Measurements from ENCODE around the gene BABAM2.

The BABAM2 gene

DNA sequence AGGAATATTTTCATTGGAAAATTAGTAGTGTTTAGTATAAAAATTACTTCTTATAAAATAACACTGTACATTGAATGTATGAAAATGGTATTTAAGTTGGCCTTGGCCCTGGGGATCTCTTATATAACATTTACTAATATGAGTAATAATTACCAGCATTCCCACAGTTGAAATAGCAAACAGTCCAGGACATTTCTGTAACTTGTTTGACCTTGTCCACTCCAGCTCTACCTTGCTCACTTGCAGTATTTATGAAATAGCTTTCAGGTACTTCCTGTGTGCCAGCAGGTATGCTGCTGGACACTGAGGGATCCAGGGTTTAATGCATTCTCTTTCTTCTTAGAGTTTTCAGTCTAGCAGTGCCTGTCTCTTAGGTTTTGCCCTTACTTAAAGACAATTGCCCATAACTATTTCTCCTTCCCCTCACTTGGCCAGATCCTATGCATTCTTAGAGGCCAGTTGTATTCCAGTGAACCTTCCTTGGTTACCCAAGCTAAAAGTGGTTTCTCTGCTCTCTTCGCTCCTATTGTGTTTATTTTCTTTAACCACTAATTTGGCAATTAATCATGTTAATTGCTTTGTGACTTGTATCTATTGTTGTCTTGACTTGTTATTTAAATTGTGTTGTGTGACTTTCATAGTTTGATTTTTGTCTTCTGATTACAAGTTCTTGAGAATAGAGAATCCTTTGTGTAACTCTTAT, 25.9 kb downstream of the BABAM2 start:
- in situ Hi-C loops (cut with HindIII; ENCODE audit: low sequenced_read_pairs) = no loop called here
- H3K4me3 ChIP-seq (ENCODE audit: low read depth, low read length) = no peak overlapping the region
- no peak for DNase-seq (ENCODE audit: low read depth)
- TF ChIP-seq, protein P1, sequence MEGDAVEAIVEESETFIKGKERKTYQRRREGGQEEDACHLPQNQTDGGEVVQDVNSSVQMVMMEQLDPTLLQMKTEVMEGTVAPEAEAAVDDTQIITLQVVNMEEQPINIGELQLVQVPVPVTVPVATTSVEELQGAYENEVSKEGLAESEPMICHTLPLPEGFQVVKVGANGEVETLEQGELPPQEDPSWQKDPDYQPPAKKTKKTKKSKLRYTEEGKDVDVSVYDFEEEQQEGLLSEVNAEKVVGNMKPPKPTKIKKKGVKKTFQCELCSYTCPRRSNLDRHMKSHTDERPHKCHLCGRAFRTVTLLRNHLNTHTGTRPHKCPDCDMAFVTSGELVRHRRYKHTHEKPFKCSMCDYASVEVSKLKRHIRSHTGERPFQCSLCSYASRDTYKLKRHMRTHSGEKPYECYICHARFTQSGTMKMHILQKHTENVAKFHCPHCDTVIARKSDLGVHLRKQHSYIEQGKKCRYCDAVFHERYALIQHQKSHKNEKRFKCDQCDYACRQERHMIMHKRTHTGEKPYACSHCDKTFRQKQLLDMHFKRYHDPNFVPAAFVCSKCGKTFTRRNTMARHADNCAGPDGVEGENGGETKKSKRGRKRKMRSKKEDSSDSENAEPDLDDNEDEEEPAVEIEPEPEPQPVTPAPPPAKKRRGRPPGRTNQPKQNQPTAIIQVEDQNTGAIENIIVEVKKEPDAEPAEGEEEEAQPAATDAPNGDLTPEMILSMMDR (IDR thresholded peaks at IDR 0.05; ENCODE audit: low read depth, low read length, missing control alignments) = no peak

DNA sequence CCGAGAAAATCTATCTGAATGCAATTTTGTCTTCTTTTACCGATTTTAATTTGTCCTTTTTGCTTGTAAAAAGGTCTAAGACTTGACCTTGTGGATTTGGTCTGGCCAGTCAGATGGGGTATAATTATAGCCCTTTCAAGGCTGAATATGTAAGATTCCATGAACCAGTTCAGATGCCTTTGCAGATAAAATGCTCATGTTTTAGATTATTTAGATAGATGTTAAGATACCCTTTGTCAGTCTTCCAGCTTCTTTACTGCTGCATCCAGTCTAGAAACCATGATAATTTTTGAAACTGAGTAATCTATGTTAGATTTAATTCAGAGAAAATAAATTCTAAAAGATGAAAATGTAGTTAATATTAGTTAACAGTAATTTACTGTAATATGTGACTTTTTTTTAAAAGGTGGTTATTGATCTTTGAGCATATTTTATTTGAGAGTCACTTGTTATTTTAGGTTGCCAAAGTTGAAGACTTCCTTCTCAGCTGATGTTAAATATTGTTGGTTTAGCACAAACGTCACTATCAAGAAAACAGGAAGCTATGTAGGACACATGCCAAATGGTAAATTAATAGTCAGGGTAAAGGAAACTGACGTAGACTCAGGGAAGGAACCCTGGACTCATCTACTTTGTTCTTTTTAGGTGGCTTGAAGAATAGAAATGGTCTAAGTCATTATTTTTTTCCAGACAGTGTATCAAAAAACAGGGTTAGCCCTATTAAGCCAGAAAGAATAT, 29.8 kb downstream of the BABAM2 start:
- TF ChIP-seq, protein P1 (IDR thresholded peaks at IDR 0.05; ENCODE audit: low read depth, low read length, missing control alignments) = no peak
- H3K4me3 ChIP-seq (ENCODE audit: low read depth, low read length) = no peak overlapping the region
- in situ Hi-C loops (cut with HindIII; ENCODE audit: low sequenced_read_pairs) = no loop called here
- DNase-seq (ENCODE audit: low read depth) = peak; percentile 26

DNA sequence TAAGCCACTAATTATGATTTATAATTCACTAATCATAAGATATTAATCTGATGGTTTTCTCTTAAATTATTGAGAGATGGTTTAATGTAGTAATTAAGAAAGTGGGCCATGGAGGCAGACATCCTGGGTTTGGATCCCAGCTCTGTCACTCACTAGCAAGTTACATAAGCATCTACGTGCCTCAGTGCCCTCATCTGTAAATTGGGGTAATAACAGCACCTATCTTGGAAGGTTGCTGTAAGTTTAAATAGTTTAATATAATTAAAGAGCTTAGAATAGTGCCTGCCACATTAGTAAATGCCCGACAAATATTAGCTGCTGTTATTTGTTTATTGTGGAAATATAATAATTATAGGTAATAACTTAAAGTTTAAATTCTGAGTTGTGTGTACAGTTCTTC, 30.9 kb downstream of the BABAM2 start:
- no peak overlapping the region for H3K4me3 ChIP-seq (ENCODE audit: low read depth, low read length)
- TF ChIP-seq, protein P1 (IDR thresholded peaks at IDR 0.05; ENCODE audit: low read depth, low read length, missing control alignments) = no peak
- in situ Hi-C loops (cut with HindIII; ENCODE audit: low sequenced_read_pairs) = no loop called here
- no peak for DNase-seq (ENCODE audit: low read depth)

DNA sequence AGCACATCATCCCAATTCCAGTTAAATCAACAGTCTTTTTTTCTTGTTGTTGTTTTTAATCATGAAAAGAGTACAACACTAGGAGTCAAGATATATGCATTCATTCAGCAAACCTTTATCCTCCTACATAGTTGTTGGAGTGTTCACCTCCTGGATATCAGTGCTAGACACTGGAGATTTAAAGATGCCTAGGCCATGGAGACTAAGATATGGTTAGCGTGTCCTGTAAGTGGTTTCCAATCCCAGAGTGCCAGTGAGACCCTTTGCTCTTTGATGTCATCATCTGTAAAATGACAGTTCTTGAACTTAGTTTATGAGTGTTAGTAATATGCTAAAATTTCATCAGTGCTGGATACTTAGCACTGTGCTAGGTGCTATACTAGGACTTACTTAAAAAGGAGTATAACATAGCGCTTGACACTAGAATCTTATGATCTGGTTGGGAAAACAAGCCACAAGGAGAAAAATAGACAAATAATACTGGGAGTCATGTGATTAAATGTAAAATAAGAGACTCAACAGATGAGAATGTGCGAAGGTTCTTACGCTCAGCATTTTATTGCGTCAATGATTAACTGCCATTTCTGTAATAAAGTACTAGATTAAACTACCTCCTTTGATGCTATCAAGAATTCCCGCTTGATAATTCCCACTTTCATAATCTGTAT, 31.5 kb downstream of the BABAM2 start:
- TF ChIP-seq, protein P1 (IDR thresholded peaks at IDR 0.05; ENCODE audit: low read depth, low read length, missing control alignments) = no peak
- no peak overlapping the region for H3K4me3 ChIP-seq (ENCODE audit: low read depth, low read length)
- in situ Hi-C loops (cut with HindIII; ENCODE audit: low sequenced_read_pairs) = no loop called here
- DNase-seq (ENCODE audit: low read depth) = no peak

DNA sequence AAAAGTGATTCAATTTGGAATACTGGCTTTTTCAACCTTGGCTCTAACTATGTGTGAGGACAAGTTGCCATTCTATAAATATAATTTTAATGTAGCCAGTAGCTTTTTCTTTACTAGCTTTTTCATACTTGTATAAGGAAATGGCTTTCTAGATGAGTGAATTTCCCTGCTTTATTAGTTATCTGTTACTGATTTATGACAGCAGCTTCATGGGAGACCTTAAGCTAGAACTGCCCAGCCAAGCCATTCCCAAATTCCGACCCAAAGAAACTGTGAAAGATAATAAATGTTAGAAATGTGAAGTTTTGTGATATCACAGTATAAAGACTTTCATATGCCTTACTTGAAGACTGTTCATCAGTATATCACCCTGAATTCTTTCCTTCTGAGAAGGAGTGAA, 32.3 kb downstream of the BABAM2 start:
- in situ Hi-C loops (cut with HindIII; ENCODE audit: low sequenced_read_pairs) = no loop called here
- TF ChIP-seq, protein P1 (IDR thresholded peaks at IDR 0.05; ENCODE audit: low read depth, low read length, missing control alignments) = no peak
- H3K4me3 ChIP-seq (ENCODE audit: low read depth, low read length) = no peak overlapping the region
- DNase-seq (ENCODE audit: low read depth) = no peak

DNA sequence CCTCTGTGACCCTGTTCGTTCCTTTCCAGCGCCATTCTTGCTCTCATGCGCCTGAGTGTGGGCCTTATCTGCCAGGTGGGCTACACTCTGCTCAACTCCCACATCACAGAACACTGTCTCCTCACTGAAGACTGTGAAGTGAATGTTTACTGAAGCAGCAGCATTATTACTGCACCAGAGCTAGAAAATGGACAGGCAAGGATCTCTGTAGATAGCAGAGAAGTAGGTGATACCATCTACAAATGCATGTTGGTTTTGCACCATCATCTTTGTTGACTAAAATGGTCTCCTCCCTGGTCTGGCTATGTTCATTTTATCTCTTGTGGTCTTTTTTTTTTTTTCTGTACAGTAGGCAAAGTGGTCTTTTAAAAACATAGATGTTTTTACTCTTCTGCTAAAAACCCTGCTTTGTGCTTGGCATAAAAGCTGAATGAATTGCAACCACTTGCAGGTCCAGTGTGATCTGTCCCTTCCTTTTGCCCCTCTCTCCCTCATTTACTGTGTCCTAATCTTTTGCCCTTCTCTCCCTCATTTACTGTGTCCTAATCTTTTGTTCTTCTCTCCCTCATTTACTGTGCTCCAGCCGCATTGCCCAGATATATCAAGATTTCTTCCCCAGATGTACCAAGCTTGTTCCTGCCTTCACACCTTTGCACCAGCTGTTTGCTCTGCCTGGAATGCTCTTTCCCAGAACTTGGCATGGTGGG, 35.4 kb downstream of the BABAM2 start:
- TF ChIP-seq, protein P1 (IDR thresholded peaks at IDR 0.05; ENCODE audit: low read depth, low read length, missing control alignments) = no peak
- DNase-seq (ENCODE audit: low read depth) = no peak
- in situ Hi-C loops (cut with HindIII; ENCODE audit: low sequenced_read_pairs) = no loop called here
- no peak overlapping the region for H3K4me3 ChIP-seq (ENCODE audit: low read depth, low read length)

All from astrocyte of the cerebellum (primary cell).